Loucy (cell line): ENCODE results near the gene PSMG4.

ENCODE experiments used
- EZH2phosphoT487 ChIP-seq: fragments of 200-600 bp; IDR thresholded peaks from 2 replicates; pipeline ENCODE4 v1.6.1; 2018; ENCODE audit warnings: antibody characterized with exemption, mild to moderate bottlenecking, moderate library complexity, borderline replicate concordance
- TF ChIP-seq, protein P1 (sequence below): fragments of 200-600 bp; sonication (generic); conservative IDR thresholded peaks from 2 replicates; pipeline ENCODE4 v1.5.1; 2014; ENCODE audit warnings: mild to moderate bottlenecking, antibody characterized with exemption, low read length

DNA sequence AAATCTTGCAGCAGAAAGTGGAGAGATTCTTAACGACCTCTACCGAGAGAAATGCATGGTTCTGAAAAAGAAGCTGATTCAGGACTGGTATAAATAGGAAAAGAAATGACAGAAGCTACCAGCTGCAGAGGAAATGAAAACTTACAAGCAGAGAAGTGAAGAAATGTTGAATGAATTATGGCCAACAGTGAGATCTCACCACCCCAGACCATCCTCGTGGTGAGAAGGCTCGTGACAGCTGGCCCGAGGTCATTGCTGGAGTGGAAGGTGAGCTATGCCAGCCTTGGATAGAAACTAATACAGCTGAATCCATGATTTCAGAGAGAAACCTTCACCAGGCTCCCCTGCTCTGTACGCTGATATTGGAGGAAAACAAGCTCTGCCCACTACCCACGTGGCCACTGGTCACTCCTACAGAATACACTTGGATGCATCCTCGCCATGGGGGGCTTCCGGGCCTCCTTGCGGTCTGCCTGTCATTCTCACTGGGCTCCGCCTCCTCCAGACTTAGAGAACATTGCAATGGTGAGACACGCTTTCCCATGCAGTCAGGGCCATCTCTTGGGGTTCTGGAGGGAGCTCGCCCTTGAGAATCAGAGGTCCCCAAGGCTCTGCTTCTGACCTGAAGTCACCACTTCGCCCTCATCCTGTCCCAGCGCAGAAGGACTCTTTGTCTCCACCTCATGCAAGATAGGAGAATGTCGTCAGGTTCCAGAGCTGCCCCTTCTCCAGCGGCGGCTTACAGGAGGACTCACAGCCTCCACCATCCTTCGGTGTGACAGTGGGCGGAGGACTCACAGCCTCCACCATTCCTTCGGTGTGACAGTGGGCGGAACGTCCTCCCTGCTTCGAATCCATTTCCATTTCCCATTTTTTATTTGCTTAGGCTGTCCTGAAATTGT, 20.7 kb upstream of the PSMG4 start:
- TF ChIP-seq, protein P1, sequence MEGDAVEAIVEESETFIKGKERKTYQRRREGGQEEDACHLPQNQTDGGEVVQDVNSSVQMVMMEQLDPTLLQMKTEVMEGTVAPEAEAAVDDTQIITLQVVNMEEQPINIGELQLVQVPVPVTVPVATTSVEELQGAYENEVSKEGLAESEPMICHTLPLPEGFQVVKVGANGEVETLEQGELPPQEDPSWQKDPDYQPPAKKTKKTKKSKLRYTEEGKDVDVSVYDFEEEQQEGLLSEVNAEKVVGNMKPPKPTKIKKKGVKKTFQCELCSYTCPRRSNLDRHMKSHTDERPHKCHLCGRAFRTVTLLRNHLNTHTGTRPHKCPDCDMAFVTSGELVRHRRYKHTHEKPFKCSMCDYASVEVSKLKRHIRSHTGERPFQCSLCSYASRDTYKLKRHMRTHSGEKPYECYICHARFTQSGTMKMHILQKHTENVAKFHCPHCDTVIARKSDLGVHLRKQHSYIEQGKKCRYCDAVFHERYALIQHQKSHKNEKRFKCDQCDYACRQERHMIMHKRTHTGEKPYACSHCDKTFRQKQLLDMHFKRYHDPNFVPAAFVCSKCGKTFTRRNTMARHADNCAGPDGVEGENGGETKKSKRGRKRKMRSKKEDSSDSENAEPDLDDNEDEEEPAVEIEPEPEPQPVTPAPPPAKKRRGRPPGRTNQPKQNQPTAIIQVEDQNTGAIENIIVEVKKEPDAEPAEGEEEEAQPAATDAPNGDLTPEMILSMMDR = no peak
- no peak for TF ChIP-seq EZH2phosphoT487
